Left colon (tissue), 2 donors: Measurements from ENCODE around the gene GNAO1. TPM values are rescaled to one million over a fixed set of nuclear protein-coding genes. Genes with fewer than 3 reads are reported as not detected.

Source experiments
- ATAC-seq: fragments of 200-7000 bp; cut with Tn5 transposase; one replicate; pipeline ENCODE4 v1.9.1; 2020; ENCODE audit warnings: mild to moderate bottlenecking, moderate library complexity
- DNase-seq, 2 donors: peaks; one replicate each; pipeline ENCODE4 v3.0.0-alpha.2; 2020
- intact Hi-C, 2 donors: fragments of 100-400 bp; cut with DNase I in 1 of 2; cut with micrococcal nuclease in 1 of 2; formaldehyde crosslinking; loops; one replicate each; pipeline versions ENCODE4 v1.11.2 to v1.14.0; 2022; cut with DNase I, micrococcal nuclease
- total RNA-seq, 2 donors: library from RNA; stranded (reverse); fragmentation: NEBNext Ultra II Directional; extraction: Animal tissue kit (Norgen Biotek cat#: 25700); gene quantifications; one replicate each; pipeline ENCODE4 v1.2.1, GENCODE V29; 2021
- donor health status: DM: no; HTN: no; CAD: no.
- donor health status: DM: yes; HTN: yes; CAD: no.

GNAO1 gene
- total RNA-seq, 2 donors from 2014 or later, result 3.6 to 14.1 TPM

- intact Hi-C loops, result no loop called here
- ATAC-seq (no peak), DNase-seq (no peak)
Measured at GRCh38 chr16:56260378-56261160, 69.3 kb downstream of the GNAO1 start.

DNA sequence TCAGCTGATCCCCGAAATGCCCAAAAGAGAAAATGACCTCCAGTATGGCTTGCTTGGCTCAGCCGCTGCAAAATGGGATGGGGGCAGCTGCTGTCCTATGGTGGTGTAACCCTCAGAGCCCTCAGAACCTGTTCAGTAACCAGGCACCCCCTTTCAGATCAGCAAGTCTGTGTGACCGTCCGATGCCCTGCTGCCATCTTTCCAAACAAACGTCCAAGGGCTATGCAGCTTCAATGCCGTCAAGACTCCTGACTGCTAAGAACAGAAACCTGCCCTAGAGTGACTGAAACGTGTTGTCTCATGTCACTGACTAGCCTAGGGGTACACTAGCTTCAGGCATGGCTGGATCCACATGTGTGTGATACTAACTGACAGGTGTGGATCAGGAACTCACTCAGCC, 70.4 kb downstream of the GNAO1 start:
- no peak for DNase-seq
- ATAC-seq, result no peak
- intact Hi-C loops, result no loop called here

- intact Hi-C loops, result no loop called here
- ATAC-seq, result no peak
- peak in 1 of 2 donors; percentile 25 for DNase-seq
Measured at GRCh38 chr16:56262148-56262547, 70.9 kb downstream of the GNAO1 start.

DNA sequence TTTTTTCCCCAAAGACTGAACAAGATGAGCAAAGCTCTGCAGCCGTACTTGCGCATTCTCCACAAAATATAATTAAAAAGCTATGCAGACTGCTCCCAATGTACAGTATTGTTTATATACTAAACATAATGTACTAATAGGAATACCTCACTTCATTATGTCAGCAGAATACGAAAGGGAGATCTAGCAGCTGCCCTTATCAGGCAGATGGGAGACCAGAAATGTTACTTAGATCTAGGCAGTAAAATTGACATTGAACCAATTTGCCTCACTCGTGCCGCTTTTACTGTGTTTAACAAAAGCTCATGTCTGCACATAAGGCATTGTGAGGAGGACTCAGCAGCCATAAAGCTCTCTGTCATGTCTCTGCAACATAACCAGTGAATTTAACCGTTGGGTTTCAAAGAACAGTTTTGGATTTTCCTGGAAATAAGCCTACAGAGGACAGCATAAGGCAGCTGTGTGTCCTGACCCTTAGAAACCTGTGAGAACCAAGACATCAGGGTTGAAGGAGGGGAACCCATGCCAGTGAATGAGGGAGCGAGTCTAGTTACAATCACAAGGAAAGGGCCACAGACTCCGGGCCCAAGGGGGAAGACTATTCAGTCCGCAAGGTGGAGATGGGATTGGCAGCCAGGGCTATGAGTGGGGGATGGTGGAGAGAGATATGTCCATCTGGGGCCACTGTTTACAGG, 71.4 kb downstream of the GNAO1 start:
- intact Hi-C loops, result no loop called here
- DNase-seq, result no peak
- ATAC-seq, result no peak

DNA sequence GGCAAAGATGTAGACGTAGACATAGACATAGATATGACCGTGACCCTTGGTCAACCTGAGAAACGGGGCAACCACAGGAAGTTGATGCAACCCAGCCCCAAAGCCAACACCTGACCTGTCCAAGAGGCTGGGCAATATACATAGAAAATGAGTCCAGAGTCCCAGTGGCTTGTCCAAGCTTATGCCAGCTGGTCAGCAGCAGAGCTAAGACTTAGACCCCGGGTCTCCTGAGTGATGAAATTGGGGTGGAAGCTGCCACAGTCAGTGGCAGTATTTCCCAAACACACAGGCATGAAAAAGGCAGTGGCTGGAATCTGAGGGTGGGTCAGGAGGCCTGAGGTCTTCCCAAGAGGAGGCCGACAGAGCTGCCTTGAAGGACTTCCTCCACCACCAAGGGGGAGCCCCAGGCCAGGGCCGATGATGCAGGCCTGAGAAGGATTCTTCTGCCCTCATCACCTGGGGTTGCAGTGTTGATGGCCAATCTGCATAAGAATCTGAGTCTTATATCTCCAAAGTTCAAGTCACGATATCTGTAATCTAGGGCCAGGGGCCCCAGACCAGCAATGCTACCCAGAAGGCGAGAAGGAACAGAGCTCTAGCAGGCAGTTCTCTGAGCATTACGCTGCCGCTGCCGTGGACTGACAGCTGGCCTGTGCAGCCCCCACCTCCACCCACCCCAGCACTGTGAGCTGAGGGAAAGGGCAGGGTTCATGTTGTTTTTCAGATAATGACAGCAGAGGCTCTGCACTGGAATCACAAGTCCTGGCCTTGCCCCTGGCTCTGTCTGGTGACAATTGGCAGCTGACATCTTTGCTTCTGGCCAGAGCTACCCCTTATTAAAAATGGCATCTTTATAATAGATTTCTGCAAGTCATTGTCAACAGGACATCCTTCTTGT, 72.7 kb downstream of the GNAO1 start:
- ATAC-seq (no peak), DNase-seq (no peak)
- intact Hi-C loops, result no loop called here

GRCh38 chr16:56264609-56264972, 73.3 kb downstream of the GNAO1 start:
- intact Hi-C loops, result no loop called here
- ATAC-seq, result no peak
- no peak for DNase-seq

DNA sequence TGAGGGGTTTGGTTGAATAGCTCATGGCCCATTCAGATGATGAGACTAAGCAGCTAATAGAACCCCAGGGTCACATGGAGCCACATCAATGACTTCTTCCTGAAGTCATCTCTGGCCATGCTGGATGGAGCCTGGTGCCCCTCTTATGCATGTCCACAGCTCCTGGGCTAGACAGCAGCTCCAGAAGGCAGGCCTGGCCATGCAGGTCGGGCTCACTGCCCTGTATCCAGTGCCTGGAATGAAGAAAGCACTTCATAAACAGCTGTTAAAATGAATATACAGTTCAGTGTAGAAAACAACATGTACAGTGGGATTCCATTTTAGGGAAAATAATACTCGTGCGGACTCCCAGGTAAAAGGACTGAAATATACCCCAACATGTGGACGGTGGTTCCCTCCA, 73.9 kb downstream of the GNAO1 start:
- DNase-seq, result no peak
- ATAC-seq, result no peak
- intact Hi-C loops, result no loop called here

DNA sequence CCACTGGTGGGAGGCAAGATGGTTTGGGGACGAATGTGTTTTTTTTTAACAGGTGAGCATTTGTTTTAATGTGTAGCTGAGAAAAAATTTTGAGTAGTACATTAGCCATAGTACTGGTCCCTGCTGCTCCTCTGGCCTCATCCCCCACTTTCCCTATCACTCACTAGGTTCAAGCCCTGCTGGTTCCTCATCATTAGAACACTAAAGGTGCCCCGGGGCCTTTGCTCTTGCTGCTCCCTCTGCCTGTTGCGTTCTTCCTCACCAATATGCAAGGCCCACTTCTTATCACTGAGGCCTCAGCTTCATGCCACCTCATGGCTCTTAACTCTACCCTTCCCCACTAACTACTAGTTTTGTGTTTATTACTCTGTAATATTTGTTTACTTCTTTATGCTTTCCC, 74.5 kb downstream of the GNAO1 start:
- intact Hi-C loops, result no loop called here
- no peak for DNase-seq
- no peak for ATAC-seq

- ATAC-seq (no peak), DNase-seq (no peak)
- intact Hi-C loops, result no loop called here
Measured at GRCh38 chr16:56266641-56267607, 75.6 kb downstream of the GNAO1 start.

DNA sequence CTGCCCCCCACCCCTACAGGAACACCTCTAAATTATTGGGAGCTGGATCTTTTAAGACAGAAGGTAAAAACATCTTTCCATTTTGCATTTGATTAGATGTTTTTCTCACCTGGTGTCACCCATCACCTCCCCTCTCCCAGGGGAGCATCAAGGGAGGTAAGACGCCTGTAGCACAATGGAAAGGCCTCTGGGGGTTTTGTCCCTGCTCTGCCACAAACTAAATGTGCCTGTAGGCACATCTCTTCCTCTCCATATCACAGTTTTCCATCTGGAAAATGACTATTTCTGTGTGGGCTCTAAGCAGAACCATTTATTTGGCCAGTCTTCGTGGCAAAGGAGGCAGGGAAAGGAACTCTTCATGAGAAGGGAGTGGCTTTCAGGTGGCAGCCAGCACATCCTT, 76.6 kb downstream of the GNAO1 start:
- intact Hi-C loops, result no loop called here
- DNase-seq (no peak), ATAC-seq (no peak)

DNA sequence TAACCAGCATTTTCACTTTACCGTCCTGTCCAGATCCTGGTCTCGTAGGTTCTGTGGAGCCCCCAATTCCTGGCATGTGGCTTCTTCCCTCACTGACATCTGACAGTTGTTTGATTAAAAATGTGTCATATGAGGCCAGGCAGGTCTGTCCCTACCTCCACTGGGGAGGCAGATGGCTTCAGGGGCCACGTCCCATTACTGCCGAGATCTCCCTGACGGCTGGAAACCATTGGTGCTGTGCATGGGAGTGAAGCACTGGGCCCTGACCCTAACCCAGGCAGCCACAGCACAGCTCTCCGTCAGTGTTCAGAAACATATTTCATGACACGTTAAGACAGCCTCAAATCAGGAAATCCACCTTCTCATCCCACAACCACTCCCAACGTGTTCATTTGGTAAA, 77.5 kb downstream of the GNAO1 start:
- intact Hi-C loops, result no loop called here
- no peak for ATAC-seq
- no peak for DNase-seq

GRCh38 chr16:56269281-56269680, 78.0 kb downstream of the GNAO1 start:
- DNase-seq (no peak), ATAC-seq (no peak)
- intact Hi-C loops, result no loop called here

DNA sequence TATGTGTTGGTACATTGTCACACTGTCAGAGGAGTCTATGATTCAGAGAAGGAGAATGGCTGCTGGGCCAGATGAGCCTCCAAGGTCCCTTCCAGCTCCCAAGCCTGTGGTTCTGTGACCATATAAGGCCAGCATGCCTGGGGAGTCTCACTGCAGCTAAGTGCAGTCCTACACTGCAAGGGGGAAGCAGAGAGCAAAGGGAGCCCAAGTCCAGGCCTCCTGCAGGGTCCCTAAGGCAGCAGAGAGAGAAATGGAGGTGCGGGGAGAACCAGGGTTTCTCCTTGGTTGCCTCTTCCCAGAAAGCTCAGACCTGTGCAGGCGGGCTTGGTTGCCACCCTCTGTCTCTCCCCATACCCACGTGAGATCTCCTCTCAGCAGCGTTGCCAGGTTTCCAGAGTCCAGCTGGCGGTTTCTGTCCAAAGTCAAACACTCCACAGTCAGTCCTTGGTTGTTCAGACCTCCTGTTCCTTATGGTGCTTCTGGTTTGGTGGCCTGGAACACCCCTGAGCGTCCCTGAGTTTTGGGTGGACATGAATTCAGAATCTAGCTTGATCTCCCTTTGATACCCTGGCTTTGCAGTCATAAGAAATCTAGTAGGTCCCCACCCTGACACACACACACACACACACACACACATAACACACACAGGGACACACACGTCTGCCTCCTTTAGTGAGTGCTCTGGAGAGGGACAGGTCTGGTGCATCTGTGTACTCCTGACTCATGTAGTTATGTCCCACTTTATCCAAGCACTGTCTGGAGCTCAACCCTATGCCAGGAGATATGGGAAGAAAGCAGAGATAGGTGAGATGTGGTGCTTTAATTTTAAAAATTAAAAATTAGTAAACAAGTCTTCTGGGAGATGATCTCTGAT, 78.8 kb downstream of the GNAO1 start:
- DNase-seq (peak in 1 of 2 donors; percentile 63), ATAC-seq (peak; percentile 26)
- intact Hi-C loops, result no loop called here

GRCh38 chr16:56270828-56271227, 79.5 kb downstream of the GNAO1 start:
- intact Hi-C loops, result no loop called here
- DNase-seq, result no peak
- no peak for ATAC-seq

- intact Hi-C loops, result no loop called here
- DNase-seq, result no peak
- no peak for ATAC-seq
Measured at GRCh38 chr16:56272583-56272894, 81.2 kb downstream of the GNAO1 start.

DNA sequence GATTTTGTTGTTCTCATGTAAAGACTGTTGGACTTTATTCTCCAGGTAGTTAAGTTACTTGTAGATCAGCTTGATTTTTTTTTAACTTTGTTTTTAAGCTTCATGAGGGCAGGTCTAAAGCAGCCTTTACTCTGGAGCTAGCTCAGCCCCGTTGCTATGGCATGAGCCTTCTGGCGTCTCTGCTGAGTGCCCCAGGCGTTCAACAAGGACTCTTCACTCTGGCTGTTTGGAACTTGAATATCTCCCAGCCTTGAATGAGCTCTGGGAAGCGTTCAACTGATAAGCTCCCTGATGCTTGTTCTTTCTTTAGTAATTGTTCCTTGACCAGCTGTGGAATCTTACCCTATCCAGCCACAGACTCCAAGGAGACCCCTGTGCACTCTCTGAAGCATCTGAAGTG, 82.3 kb downstream of the GNAO1 start:
- intact Hi-C loops, result no loop called here
- ATAC-seq (no peak), DNase-seq (no peak)

DNA sequence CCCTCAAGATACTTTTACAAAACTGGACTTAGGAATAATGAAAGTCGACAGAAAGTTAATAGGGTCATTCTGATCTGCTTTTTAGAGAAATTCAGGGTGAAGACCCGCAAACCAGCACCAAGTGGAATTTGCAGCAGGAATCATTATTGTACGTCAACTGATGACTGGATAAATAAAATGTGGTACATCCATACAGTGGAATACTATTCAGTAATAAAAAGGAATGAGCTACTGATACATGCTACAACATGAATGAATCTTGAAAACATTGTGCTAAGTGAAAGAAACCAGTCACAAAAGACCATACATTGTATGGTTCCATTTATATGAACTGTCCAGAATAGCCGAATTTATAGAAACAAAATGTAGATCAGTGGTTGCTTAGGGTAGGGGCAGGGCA, 83.1 kb downstream of the GNAO1 start:
- intact Hi-C loops, result no loop called here
- ATAC-seq, result no peak
- DNase-seq, result no peak

GRCh38 chr16:56275076-56275475, 83.8 kb downstream of the GNAO1 start:
- intact Hi-C loops, result no loop called here
- DNase-seq (no peak), ATAC-seq (no peak)
